Endothelial cell of umbilical vein (primary cell): Measurements from ENCODE around the gene ABCB9. TPM values are rescaled to one million over a fixed set of nuclear protein-coding genes. Genes with fewer than 3 reads are reported as not detected.

Experiments used
- BruUV-seq: library from RNA; stranded (reverse); fragments of 400-500 nt; replicated peaks from 2 replicates; lab custom pipeline; 2021; lab: Mats Ljungman, UMichigan
- CTCF ChIA-PET: fragments of 300-600, 350-600 bp; sonication (Branson Sonifier 250); formaldehyde crosslinking; loops from one replicate; lab custom pipeline; 2021; ENCODE audit warnings: antibody characterized with exemption, inconsistent platforms; lab: Charles Lee
- POLR2A ChIA-PET: fragments of 300-600, 350-600 bp; sonication (Branson Sonifier 250); formaldehyde crosslinking; loops from one replicate; lab custom pipeline; 2021; ENCODE audit warnings: antibody characterized with exemption, inconsistent platforms; lab: Charles Lee
- DNase-seq: peaks from one replicate; pipeline ENCODE4 v3.0.0-alpha.2; 2011; ENCODE audit warnings: low read depth, low spot score
- FAIRE-seq: peaks from 2 replicates; lab custom pipeline; 2011; peaks lifted over from hg19 to GRCh38; lab: Jason Lieb, UNC
- H2AFZ ChIP-seq: 2 replicates; pipeline ENCODE4 v1.6.0; 2012; ENCODE audit warnings: low read depth, low read length, control low read depth, inconsistent platforms
- H3K27ac ChIP-seq: 2 replicates; pipeline ENCODE4 v1.5.1; 2011; ENCODE audit warnings: low read depth, mild to moderate bottlenecking, control low read depth, low read length, moderate library complexity; ENCODE audit not compliant: insufficient read depth
- H3K27me3 ChIP-seq, 2 experiments: 2 replicates each; pipeline versions ENCODE4 v1.6.0 to v1.6.1; 2011; ENCODE audit warnings: low read length in 2 of 2, mixed read lengths in 1 of 2; ENCODE audit not compliant: control insufficient read depth in 2 of 2, insufficient read depth in 2 of 2
- H3K36me3 ChIP-seq, 2 experiments: 2 replicates in 1 of 2; 3 replicates in 1 of 2; pipeline ENCODE4 v1.5.1; 2011; ENCODE audit warnings: low read length in 2 of 2, mild to moderate bottlenecking in 1 of 2, moderate library complexity in 1 of 2; ENCODE audit not compliant: control insufficient read depth in 2 of 2, insufficient read depth in 2 of 2; ENCODE audit errors: extremely low read depth in 1 of 2
- H3K4me1 ChIP-seq: 3 replicates; pipeline ENCODE4 v1.5.1; 2011; ENCODE audit warnings: mild to moderate bottlenecking, low read length; ENCODE audit not compliant: control insufficient read depth, insufficient read depth; ENCODE audit errors: extremely low read depth
- H3K4me2 ChIP-seq: 2 replicates; pipeline ENCODE4 v1.6.1; 2011; ENCODE audit warnings: low read length, control low read depth, mixed read lengths; ENCODE audit not compliant: insufficient read depth
- H3K4me3 ChIP-seq, 3 experiments: fragments of 200-600 bp in 1 of 3; sonication (generic), shearing (Covaris generic) in 1 of 3; replicated peaks in 1 of 3; 2 replicates each; pipeline ENCODE4 v1.5.1; 2011 to 2016; ENCODE audit warnings: control low read depth in 3 of 3, low read length in 3 of 3, mild to moderate bottlenecking in 2 of 3, inconsistent platforms in 1 of 3, low read depth in 1 of 3, moderate library complexity in 1 of 3; ENCODE audit not compliant: insufficient read depth in 1 of 3
- H3K79me2 ChIP-seq: 2 replicates; pipeline ENCODE4 v1.6.0; 2012; ENCODE audit warnings: low read length, inconsistent platforms; ENCODE audit not compliant: control insufficient read depth, insufficient read depth
- H3K9ac ChIP-seq: replicated peaks from 2 replicates; pipeline ENCODE3; 2011; ENCODE audit warnings: low read length, control low read depth; ENCODE audit not compliant: insufficient read depth; ENCODE audit errors: extremely low read depth
- H3K9me1 ChIP-seq: replicated peaks from 3 replicates; pipeline ENCODE4 v1.6.0; 2011; ENCODE audit warnings: mild to moderate bottlenecking, low read length; ENCODE audit not compliant: control insufficient read depth, insufficient read depth; ENCODE audit errors: extremely low read depth
- H3K9me3 ChIP-seq: replicated peaks from 2 replicates; pipeline ENCODE4 v1.5.1; 2012; ENCODE audit warnings: low read length, inconsistent platforms; ENCODE audit not compliant: control insufficient read depth, insufficient read depth
- H4K20me1 ChIP-seq: replicated peaks from 2 replicates; pipeline ENCODE3; 2011; ENCODE audit warnings: mild to moderate bottlenecking, low read length; ENCODE audit not compliant: control insufficient read depth, insufficient read depth; ENCODE audit errors: extremely low read depth
- CTCF ChIP-seq, 2 donors: IDR thresholded peaks; 1 replicate in 1 of 2; 2 replicates in 1 of 2; pipeline ENCODE4 v1.5.1; 2011; ENCODE audit warnings: low read length in 2 of 2, mild to moderate bottlenecking in 2 of 2, moderate library complexity in 2 of 2, control low read depth in 1 of 2, inconsistent platforms in 1 of 2, low read depth in 1 of 2; ENCODE audit not compliant: insufficient read depth in 1 of 2; ENCODE audit errors: extremely low read depth in 1 of 2
- EZH2 ChIP-seq: IDR thresholded peaks from 2 replicates; pipeline ENCODE4 v1.6.1; 2012; ENCODE audit warnings: borderline replicate concordance, low read depth, mild to moderate bottlenecking, moderate library complexity, low read length, inconsistent platforms; ENCODE audit not compliant: severe bottlenecking
- FOS ChIP-seq: IDR thresholded peaks from 2 replicates; pipeline ENCODE4 v1.6.1; 2011; ENCODE audit warnings: mild to moderate bottlenecking, low read length, moderate library complexity, borderline replicate concordance; ENCODE audit not compliant: insufficient read depth
- GATA2 ChIP-seq: IDR thresholded peaks from 2 replicates; pipeline ENCODE4 v1.7.0; 2011; ENCODE audit warnings: low read depth, mild to moderate bottlenecking, moderate library complexity, mixed read lengths, low read length; ENCODE audit not compliant: insufficient read length, insufficient read depth
- JUN ChIP-seq: IDR thresholded peaks from 2 replicates; pipeline ENCODE4 v1.6.1; 2011; ENCODE audit warnings: borderline replicate concordance, low read depth; ENCODE audit not compliant: insufficient read length, insufficient read depth
- MAX ChIP-seq: IDR thresholded peaks from 2 replicates; pipeline ENCODE4 v1.6.1; 2011; ENCODE audit not compliant: insufficient read depth, insufficient read length
- MYC ChIP-seq: IDR thresholded peaks from one replicate; pipeline ENCODE4 v1.6.1; 2011; ENCODE audit warnings: mild to moderate bottlenecking, low read depth, low read length
- POLR2A ChIP-seq: IDR thresholded peaks from 2 replicates; pipeline ENCODE4 v1.6.1; 2012; ENCODE audit warnings: low read depth, mild to moderate bottlenecking, control low read depth, low read length
- POLR2AphosphoS5 ChIP-seq: IDR thresholded peaks from 2 replicates; pipeline ENCODE4 v1.6.1; 2012; ENCODE audit warnings: low read depth, mild to moderate bottlenecking, control low read depth, low read length, moderate library complexity; ENCODE audit not compliant: insufficient read depth
- dilution Hi-C: fragments of 300-500 bp; cut with MboI; formaldehyde crosslinking; loops from one replicate; pipeline ENCODE4 v1.15.0; 2019; ENCODE audit warnings: low sequenced_read_pairs; ENCODE audit not compliant: extremely low pct_ligation_motif_present
- intact Hi-C: fragments of 100-400 bp; cut with micrococcal nuclease; formaldehyde crosslinking; loops from one replicate; pipeline ENCODE4 v1.10.0; 2022
- polyA plus RNA-seq, 4 experiments: library from polyadenylated mRNA; depleted of rRNA in 3 of 4; stranded (reverse) in 3 of 4; unstranded in 1 of 4; fragments of >200 nt; gene quantifications; 2 replicates each; pipeline versions ENCODE4 v1.2.1 to v1.2.3, GENCODE V29; 2011 to 2012; ENCODE audit warnings: missing spikeins in 1 of 4
- total RNA-seq: library from RNA; stranded (reverse); gene quantifications from 2 replicates; pipeline ENCODE4 v1.2.3, GENCODE V29; 2021

Gene ABCB9
- total and polyA plus RNA-seq, 2 donors (not counting 3 experiments of a cell fraction or from before 2014, with no cell fraction given) = 11.7 to 16.9 TPM

DNA sequence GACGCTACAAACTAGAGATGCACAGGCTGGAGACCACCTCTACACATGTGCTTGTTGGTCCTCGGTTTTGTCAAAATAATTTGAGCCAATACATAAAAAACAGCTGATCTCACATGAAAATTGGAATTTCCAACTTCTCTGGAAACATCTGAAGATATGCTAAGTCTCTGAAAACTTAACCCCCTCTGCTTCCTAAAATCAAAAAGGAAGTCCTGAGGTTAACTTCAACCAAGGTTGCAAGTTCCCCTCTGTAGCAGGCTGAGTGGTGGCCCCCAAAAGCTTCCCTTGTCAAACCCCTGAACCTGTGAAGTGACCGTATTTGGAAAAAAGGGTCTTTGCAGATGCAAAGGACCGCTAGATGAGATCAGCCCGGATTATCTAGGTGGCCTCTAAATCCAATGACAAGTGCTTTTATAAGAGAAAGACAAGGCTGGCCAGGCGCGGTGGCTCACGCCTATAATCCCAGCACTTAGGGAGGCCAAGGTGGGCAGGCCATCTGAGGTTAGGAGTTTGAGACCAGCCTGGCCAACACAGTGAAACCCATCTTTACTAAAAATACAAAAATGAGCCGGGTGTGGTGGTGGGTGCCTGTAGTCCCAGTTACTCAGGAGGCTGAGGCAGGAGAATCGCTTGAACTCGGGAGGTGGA is 38.4 kb downstream of the ABCB9 start:
- no peak overlapping the region for H2AFZ ChIP-seq
- H3K79me2 ChIP-seq = no peaks in the 10 kb centered on the region
- no peaks in the 10 kb centered on the region for H3K36me3 ChIP-seq
- H3K4me3 ChIP-seq = no peak overlapping the region
- intact Hi-C loops = no loop called here
- dilution Hi-C loops = no loop called here
- no peak overlapping the region for H3K9ac ChIP-seq
- no peaks in the 10 kb centered on the region for H3K9me3 ChIP-seq
- no peak for FAIRE-seq
- no peaks in the 10 kb centered on the region for H4K20me1 ChIP-seq
- H3K27ac ChIP-seq = no peak overlapping the region
- POLR2A ChIA-PET = no interaction called here
- no peak for TF ChIP-seq FOS
- no peak for TF ChIP-seq EZH2
- TF ChIP-seq POLR2AphosphoS5 = no peak
- no peak for TF ChIP-seq CTCF (IDR thresholded peaks at IDR 0.05; ENCODE audit: extremely low read depth in 1 of 2, insufficient read depth in 1 of 2, low read depth in 1 of 2, low read length in 2 of 2)
- no peak for TF ChIP-seq MYC
- no peak for TF ChIP-seq MAX
- no peak for TF ChIP-seq GATA2
- no peak for TF ChIP-seq POLR2A
- no peak for TF ChIP-seq JUN
- no peak for DNase-seq
- H3K4me2 ChIP-seq = no peak overlapping the region
- BruUV-seq = no TSS peak
- no peaks in the 10 kb centered on the region for H3K4me1 ChIP-seq
- H3K27me3 ChIP-seq = no peaks in the 10 kb centered on the region
- no peaks in the 10 kb centered on the region for H3K9me1 ChIP-seq
- CTCF ChIA-PET = no interaction called here
